HG03095 (cell line): ENCODE data around the gene RAB27B.
"Not testable (repeated sequence)": the region's sequence is repeated elsewhere in the genome, so short reads cannot be mapped to it uniquely, and the experiment has no call there.

Source experiments
- ATAC-seq: cut with Tn5 transposase; IDR thresholded peaks from one replicate; pipeline ENCODE4 v1.9.1; 2021; ENCODE audit warnings: moderate library complexity; ENCODE audit not compliant: unreplicated experiment

RAB27B gene

DNA sequence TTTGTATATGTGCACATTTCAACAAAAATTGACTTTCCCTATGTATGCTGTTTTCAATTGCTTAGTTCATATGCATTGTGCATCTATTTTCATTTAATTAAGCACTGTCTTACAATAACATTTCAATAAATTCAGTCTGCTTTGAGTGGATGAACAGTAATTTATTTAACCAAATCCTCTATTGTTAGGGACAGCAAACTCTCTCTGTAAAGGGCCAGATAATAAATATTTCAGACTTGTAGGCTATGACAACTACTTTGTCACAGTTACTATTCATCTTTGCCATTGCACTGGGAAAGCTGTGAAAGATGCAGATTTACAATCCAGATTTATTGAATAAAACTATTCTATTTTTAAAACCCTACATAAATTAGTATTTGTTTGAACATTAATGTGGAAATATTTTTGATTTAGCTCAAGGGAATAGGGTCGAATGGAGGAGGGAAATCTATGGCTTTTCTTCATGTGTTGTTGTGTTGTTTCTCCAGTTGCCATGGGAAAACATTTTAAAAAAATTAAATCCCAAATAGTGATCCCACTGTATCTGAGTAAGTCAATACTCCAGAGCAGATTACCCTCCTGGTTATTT is 14.2 kb upstream of the RAB27B start:
- no peak for ATAC-seq

DNA sequence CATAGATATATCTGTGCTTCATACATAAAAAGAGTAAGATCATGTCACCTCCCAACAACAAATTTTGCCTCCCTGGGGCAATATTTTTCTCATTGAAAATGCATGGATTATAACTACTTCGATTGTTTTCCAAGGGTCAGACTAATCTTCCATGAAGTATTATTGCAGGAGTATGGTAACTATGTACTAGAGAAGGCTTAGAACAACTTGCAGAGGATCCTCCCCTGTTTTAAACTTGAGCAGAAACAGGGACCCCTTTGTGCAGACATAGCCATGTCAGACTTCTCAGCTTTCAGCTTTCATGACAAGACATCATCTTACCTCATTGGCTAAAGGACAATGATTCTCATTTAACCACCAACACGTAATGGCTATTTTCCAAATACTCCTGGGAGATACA is 13.2 kb upstream of the RAB27B start:
- ATAC-seq, result no peak

DNA sequence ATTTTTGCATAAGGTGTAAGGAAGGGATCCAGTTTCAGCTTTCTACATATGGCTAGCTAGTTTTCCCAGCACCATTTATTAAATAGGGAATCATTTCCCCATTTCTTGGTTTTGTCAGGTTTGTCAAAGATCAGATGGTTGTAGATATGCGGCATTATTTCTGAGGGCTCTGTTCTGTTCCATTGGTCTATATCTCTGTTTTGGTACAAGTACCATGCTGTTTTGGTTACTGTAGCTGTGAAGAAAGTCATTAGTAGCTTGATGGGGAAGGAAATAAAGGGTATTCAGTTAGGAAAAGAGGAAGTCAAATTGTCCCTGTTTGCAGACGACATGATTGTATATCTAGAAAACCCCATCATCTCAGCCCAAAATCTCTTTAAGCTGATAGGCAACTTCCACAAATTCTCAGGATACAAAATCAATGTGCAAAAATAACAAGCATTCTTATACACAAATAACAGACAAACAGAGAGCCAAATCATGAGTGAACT is 7.4 kb upstream of the RAB27B start:
- not testable (repeated sequence) for ATAC-seq

DNA sequence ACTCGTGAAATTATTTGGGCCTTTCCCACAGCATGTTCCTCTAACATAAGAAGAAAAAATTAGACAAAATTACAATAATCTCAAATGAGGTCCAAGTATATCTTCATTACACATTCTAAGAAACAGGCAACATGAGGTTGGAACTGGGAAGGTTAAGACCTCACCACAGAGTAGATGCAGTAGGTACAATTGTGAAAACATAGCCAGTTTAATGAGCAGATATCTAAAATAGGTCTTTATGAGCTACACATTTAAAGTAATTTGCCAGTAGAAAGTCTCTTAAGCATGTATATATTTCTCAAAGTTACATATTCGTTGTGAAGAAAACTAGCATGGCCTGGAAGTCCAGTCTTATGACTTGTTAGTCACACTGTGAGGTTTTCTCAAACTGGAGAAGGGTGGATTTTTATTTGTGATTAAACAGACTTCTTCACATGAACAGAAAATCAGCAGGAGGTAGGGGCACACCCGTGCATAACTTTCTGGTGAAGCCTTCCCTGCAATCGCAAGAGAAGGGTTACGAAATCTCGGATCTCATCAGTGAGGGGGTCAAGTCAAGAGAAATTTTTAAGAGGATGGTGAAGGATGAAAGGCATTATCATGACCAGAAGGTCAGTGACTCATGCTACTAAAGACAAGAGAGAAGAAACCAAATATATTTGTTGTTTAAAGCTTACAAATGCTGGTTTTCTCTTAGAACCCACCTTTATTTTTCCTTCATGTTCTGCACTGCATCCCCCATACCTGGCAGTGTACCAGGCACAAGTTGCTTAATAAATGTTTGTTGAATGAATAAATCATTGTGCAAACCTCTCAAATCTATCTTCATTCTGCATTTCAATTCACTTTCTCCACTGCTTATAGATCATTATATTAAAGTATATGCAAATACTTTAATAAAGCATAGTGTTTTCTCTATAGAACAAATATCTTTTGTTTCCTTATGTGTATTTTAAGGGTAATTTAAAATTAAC is 5.1 kb upstream of the RAB27B start:
- ATAC-seq, result no peak

DNA sequence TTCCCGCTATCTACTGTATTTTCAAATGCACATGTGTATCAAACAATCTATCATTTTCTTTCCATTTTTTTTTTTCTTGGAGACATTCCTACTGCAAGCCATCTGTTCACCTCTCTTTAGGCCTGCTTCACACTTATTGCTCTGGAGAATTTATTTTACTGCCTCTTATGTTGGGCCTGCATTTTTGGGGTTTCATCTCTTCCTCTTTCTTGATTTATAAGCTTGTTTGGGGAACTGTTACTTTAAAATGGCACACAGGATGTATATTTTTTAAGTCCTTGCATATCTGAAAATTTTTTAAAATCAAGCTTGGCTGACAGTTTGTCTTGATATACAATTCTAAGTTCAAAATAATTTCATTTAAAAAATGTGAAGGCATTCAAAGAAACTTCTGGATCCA is 3.5 kb upstream of the RAB27B start:
- ATAC-seq, result no peak

DNA sequence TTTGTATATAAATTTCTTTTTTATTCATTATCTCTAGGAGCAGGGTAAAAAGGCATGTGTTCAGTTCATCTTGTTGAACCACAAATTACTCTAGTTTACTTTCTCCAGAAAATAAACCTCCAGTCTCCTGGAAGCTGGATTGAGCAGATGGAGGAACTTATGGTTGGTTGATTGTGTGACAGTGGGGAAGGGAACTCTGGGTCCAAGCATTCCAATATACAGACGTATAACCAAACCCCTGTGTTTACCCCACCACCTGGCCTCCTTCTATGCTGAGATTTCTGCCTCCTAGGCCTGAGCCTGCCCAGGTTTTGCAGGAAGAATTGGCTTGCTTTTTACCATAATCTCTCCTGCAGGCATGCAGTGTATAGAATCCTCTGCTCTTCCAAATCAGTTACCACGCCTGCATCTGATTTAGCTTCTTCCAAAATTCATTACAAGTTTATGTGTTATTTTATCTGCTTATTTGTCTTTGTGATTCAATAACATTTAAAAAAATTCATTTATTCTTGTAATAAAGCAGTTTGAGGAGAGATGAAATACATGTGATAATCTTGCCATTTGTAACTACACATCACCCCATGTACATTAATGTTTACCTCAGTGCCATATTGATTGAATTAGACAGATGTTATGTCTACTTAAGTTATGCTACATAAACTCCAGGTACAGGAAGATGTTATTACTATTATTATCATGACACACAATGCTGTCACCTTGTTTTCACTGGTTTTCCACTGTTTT is 2.5 kb upstream of the RAB27B start:
- ATAC-seq, result no peak

DNA sequence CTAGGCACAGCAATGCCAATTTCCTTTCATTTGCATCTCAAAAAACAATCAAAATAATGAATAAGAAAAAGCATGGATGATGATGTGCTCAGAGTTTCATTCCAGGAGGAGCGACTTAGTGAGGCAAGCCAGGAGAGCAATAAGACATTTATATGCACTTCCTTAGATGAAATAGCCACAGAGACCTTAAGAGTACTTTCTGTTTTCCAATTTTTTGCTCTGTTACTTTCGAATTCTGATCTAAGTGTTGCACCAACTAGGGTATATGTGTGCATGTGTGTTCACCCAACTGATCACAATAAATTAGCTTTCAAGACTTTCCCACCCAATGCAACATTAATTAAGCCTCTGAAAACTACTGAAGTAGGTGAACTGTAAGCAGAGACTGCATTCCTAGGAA is 709 bp downstream of the RAB27B start:
- no peak for ATAC-seq

DNA sequence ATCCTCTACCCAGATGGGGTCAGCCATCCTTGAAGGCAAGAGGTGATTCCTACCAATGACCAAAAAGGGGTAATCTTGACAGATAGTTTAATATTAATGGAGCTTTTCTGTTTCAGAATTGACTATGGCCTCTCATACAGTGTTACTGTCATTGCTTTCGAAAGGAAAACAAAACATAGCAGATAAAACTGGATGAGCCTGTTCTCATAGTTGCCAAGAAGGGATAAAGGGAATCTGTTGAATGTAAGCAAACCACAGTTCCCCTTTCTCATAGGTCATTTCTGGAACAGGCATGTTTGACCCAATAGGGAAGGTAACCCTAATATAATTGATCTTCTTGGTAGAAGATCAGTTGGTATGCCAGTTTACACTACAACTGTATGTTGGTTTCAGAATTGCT is 1.6 kb downstream of the RAB27B start:
- no peak for ATAC-seq

DNA sequence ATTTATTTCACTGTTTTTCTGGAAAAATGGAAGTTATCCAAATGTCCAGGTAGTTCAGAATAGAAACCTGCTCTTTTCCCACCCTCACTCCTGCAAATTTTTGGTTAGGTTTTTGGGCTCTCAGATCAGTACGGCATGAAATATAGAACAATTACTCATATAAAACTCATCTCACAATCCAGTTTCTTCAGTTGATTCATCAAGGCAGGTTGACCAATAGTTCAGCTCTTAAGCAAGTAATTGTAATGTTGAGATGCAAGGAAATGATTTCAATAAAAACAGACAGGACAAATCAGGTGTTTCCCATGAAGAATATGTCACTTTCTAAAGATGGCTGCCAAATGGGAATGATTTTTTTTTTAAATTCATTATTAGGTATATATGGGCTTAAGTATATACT is 2.0 kb downstream of the RAB27B start:
- ATAC-seq, result no peak

DNA sequence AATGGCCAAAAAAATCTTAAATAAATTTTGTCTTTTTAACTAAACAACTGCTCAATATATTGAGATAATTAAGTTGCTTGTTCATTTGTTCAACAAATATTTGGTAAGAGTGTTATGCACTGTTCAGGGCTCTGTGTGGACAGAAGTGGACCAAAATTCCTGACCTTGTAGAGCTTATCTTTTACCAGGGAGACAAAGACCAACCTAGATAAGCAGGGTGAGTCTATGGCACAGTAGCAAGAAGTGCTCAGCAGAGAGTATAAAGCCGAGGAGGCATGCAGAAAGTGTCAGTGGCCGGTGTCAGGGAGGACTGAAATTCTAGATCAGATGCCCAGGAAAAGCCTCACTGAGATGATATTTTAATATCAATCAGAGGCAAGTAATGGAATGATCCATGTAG is 2.6 kb downstream of the RAB27B start:
- ATAC-seq, result no peak

DNA sequence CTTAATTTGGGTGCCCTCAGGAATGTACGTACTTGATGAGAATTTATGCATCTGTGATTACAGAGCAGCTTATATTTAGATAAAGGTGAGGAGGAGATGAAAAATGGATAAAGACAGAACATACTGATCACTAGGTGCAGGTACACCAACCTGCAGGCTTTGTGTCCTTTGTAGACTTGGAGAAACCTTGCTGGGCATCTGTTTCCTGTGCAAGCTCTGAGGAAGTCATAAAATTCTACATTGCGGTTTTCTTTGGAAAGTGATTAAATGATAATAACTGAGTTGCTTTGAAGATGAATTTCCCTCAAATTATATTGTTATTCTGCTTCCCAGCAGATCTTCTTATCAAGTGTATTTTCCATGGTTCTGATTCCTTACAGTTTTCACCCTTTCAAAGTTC is 7.7 kb downstream of the RAB27B start:
- no peak for ATAC-seq

DNA sequence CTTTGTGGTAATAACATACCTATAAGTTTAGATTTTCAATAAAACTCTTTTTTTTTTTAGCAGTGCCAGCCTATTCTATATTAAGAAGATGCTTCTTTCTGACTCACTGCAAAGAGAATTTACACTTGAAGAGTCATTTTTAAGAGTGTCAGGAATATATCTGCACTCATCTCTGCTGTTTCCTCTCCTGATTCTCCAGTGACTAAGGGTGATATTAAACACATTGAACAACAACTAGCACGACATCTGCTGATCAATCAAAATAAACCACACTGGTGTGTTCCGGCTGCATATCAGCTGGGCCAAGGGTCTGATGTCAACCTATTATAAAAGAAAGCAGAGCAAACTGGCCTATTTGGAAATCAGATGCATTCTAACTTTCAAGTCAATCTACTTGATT is 15.0 kb downstream of the RAB27B start:
- no peak for ATAC-seq

DNA sequence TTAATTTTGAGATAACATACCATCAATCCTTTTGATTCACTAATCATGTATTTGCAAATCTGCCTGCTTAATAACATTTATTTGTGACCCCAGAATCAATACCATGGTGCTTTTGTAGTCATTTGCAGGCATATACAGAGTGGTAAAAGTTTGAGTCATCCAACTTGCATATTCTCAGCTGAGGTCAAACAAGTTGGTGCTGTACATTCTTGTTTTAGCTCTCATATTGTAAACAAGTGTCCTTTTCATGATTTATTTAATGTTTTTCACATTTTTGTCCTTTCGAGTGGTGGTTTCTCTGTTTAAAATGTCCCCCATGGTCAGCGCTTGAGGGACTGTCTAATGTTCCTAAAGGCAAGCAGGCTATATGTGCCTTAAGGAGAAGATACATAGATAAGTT is 17.5 kb downstream of the RAB27B start:
- ATAC-seq, result no peak

DNA sequence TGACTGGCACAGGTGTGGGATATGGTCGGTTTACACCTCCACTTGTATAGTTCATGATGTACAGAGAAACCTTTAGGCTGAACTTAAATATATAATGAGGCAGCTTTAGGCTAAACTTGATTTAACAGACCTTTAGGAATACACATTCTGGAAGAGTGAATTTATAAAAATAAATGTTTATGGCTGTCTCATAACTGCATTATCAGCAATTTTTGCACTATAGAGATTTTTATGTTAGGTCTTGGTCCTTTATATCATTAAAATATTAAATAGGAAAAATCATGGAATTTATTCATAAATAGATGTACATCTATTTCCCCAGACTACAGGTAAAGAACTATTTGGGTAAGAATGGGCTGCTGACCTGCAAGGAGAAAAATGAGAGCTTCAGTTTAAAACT is 19.8 kb downstream of the RAB27B start:
- no peak for ATAC-seq

DNA sequence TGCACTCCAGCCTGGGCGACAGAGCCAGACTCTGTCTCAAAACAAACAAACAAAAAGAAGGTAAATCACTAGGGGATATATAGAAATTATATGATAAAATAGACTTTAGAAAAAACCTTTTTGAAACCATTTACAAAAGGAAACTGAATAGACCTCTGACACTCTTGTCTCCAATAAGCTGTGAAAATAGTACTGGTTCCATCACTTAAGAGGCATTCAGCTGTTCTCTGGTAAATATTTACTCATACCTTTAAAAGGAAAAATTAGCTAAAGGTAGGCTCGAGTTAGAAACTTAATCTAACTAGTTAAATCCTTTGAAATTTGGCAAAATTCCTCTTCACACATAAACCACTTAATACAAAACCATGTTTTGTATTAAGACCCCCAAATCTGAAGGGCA is 21.4 kb downstream of the RAB27B start:
- no peak for ATAC-seq

DNA sequence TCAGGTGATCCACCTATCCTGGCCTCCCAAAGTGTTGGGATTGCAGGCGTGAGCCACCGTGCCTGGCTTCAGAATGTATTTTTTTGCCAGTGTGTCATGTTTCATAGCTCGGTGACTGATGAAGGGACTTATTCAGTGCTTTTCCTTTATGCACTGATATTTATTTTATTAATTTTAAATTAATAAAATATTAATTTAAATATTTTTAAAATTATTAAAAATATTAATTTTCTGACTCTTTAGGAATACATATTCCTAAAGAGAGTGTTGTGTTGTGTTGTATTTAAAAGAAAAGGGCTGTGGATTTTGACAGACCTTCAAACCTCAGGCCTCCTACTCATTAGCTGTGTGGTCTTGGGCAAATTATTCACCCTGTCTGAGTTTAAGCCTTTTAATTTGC is 22.3 kb downstream of the RAB27B start:
- no peak for ATAC-seq

DNA sequence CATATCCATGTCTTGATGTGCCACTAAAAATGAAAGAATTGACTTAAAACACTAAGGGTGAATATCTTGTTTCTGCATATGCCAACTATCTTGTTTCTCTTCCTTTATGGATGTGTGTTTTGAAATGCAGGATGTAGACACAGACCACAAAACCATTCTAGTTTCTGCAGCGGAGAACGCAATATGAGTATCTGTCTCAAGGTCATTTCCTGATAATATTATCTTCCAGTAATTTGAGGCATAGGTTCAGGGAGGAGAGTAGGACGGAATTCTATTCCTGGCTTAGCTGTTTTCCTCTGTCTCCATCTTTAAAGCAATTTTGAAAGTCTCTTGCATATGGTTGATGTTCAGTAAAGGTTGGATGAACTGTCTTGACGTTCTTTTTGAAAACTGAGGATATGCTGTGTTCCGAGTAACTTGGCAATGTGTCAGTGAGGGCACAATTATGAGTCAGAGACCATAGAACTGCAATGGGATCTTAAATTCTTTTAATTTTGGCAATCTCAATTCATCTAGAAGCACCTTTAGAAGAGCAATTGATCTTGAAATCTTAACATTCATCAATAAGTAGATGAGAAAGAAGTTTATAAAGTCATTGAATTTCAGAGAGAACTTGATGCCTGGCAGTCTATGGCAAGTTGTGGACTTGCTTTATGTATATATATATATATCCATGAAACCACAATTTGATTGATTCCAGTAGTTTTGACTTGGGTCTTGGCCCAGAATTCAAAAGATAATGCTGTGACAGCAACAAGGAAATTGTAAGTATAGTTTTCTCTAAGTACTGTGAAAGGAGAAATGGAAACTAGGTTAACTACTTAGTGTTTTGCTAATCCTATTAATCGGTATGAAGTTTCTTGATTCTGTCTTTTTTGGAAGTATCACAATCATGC is 24.8 kb downstream of the RAB27B start:
- ATAC-seq, result no peak

DNA sequence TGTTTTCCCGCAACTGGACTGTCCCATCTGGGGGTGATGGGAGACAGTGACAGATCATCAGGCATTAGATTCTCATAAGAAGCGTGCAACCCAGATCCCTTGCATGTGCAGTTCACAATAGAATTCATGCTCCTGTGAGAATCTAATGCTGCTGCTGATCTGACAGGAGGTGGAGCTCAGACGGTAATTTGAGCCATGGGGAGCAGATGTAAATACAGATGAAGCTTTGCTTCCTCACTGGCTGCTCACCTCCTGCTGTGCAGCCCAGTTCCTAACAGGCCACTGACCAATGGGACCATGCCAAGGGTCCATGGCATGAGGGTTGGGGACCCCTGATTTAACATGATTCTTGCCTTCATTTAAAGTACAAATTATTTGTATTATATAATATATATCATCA is 26.8 kb downstream of the RAB27B start:
- ATAC-seq, result not testable (repeated sequence)

DNA sequence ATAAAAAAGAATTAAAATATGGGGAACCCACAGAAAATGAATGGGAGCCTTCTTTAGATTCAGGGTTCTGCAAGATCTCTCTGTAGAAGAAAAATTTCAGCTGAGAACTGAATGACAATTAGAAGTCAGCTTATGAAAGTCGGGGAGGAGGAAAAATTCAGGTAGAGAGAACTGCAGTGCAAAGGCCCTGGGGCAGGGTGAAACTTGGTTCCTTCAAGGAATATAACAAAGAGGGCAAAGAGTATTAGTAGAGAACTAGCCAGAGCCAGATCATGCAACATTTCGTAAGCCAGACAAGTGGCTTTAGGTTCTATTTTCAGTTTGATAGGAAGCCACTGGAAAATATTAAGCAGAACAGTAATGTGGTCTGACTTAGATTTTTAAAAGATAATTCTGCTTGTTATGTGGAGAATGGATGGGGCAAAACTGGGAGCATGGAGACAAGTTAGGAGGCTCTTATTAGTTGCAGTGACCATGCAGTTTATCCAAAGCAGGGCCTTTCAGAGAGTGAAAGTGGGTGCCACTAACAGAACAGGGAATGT is 27.9 kb downstream of the RAB27B start:
- no peak for ATAC-seq

DNA sequence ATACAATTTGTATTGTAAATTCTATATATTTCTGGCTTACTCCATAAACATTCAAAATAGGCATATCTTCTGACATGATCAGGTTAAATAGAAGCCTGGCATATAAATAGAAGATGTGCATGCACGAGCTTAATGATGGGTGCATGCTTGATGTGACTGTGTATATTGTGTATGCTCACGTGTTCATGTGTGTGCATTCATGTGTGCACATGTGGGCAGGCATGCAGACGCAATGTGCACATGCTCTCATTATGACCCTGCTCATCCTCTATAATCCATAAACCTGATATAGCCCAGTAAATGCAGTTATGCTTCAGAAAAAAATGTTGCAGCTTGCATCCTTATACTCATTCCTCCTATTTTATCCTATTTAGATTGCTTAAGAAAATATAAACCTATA is 29.2 kb downstream of the RAB27B start:
- ATAC-seq, result no peak
